Liver (tissue), 9 donors: ENCODE results near the gene CREB5. TPM values are rescaled to one million over a fixed set of nuclear protein-coding genes. Genes with fewer than 3 reads are reported as not detected.

ENCODE experiments used
- DNase-seq: peaks from one replicate; pipeline ENCODE4 v3.0.0-alpha.2; 2017; ENCODE audit warnings: low spot score
- H3K27ac ChIP-seq, 2 donors: one replicate each; pipeline ENCODE4 v1.7.0; 2013; ENCODE audit warnings: inconsistent platforms in 2 of 2, low read length in 2 of 2, control low read depth in 1 of 2, low read depth in 1 of 2, mild to moderate bottlenecking in 1 of 2
- H3K27me3 ChIP-seq, 4 donors: one replicate each; pipeline versions ENCODE4 v1.6.1 to v1.7.0; 2013; ENCODE audit warnings: low read length in 3 of 4, inconsistent platforms in 1 of 4, mild to moderate bottlenecking in 1 of 4, moderate library complexity in 1 of 4; ENCODE audit not compliant: control insufficient read depth in 4 of 4, insufficient read depth in 4 of 4
- H3K36me3 ChIP-seq, 4 donors: one replicate each; pipeline versions ENCODE4 v1.6.1 to v1.7.0; 2013; ENCODE audit warnings: low read length in 3 of 4, mild to moderate bottlenecking in 3 of 4, low read depth in 1 of 4, moderate library complexity in 1 of 4; ENCODE audit not compliant: control insufficient read depth in 4 of 4, insufficient read depth in 3 of 4
- H3K4me1 ChIP-seq, 4 donors: one replicate each; pipeline versions ENCODE4 v1.6.1 to v1.7.0; 2013; ENCODE audit warnings: low read length in 3 of 4, mild to moderate bottlenecking in 3 of 4, moderate library complexity in 1 of 4; ENCODE audit not compliant: control insufficient read depth in 4 of 4, insufficient read depth in 4 of 4
- H3K4me3 ChIP-seq, 3 donors: one replicate each; pipeline versions ENCODE4 v1.6.1 to v1.7.0; 2013; ENCODE audit warnings: low read length in 3 of 3, control low read depth in 1 of 3, low read depth in 1 of 3, mild to moderate bottlenecking in 1 of 3
- H3K9ac ChIP-seq, 2 donors: one replicate each; pipeline ENCODE4 v1.7.0; 2013; ENCODE audit warnings: low read length in 2 of 2, mild to moderate bottlenecking in 2 of 2, moderate library complexity in 2 of 2, control low read depth in 1 of 2, low read depth in 1 of 2
- H3K9me3 ChIP-seq, 4 donors: one replicate each; pipeline versions ENCODE4 v1.6.1 to v1.7.0; 2013; ENCODE audit warnings: low read length in 3 of 4; ENCODE audit not compliant: control insufficient read depth in 4 of 4
- EGR1 ChIP-seq, 2 donors: IDR thresholded peaks; 2 replicates each; pipeline ENCODE4 v1.6.1; 2016 to 2018; ENCODE audit warnings: antibody characterized with exemption in 2 of 2, low read depth in 2 of 2
- FOXA1 ChIP-seq: IDR thresholded peaks from 2 replicates; pipeline ENCODE4 v1.6.1; 2016; ENCODE audit warnings: antibody characterized with exemption
- FOXA2 ChIP-seq: IDR thresholded peaks from 2 replicates; pipeline ENCODE4 v1.6.1; 2016; ENCODE audit warnings: antibody characterized with exemption
- GABPA ChIP-seq, 2 donors: IDR thresholded peaks in 1 of 2; conservative IDR thresholded peaks in 1 of 2; 2 replicates each; pipeline ENCODE4 v1.6.1; 2016; ENCODE audit warnings: antibody characterized with exemption in 2 of 2, mild to moderate bottlenecking in 1 of 2, moderate library complexity in 1 of 2
- HNF4A ChIP-seq, 2 donors: conservative IDR thresholded peaks; 2 replicates each; pipeline ENCODE4 v1.6.1; 2016; ENCODE audit warnings: antibody characterized with exemption in 2 of 2, mild to moderate bottlenecking in 2 of 2
- HNF4G ChIP-seq: IDR thresholded peaks from 2 replicates; pipeline ENCODE4 v1.6.1; 2016; ENCODE audit warnings: antibody characterized with exemption
- JUND ChIP-seq, 2 donors: IDR thresholded peaks; 2 replicates each; pipeline ENCODE4 v1.6.1; 2016; ENCODE audit warnings: antibody characterized with exemption in 2 of 2
- NR2F2 ChIP-seq: IDR thresholded peaks from 2 replicates; pipeline ENCODE4 v1.6.1; 2016; ENCODE audit warnings: antibody characterized with exemption
- RAD21 ChIP-seq, 2 donors: IDR thresholded peaks; 2 replicates each; pipeline ENCODE4 v1.6.1; 2016; ENCODE audit warnings: antibody characterized with exemption in 2 of 2, mild to moderate bottlenecking in 2 of 2
- RXRA ChIP-seq, 2 donors: IDR thresholded peaks; 2 replicates each; pipeline ENCODE4 v1.6.1; 2017 to 2018; ENCODE audit warnings: antibody characterized with exemption in 2 of 2, mild to moderate bottlenecking in 1 of 2
- SP1 ChIP-seq: IDR thresholded peaks from 2 replicates; pipeline ENCODE4 v1.6.1; 2018; ENCODE audit warnings: antibody characterized with exemption, mild to moderate bottlenecking
- TAF1 ChIP-seq: conservative IDR thresholded peaks from 2 replicates; pipeline ENCODE4 v1.6.1; 2016; ENCODE audit warnings: antibody characterized with exemption, mild to moderate bottlenecking
- YY1 ChIP-seq: IDR thresholded peaks from 2 replicates; pipeline ENCODE4 v1.6.1; 2016; ENCODE audit warnings: antibody characterized with exemption, mild to moderate bottlenecking
- WGBS: extraction: QIAGEN DNeasy Blood & Tissue Kit; methylation state at CpG from one replicate; pipeline ENCODE4 v1.1.7; 2013; 5-methylcytosine and 5-hydroxymethylcytosine counted together
- polyA plus RNA-seq, 2 donors: library from polyadenylated mRNA; stranded (reverse) in 1 of 2; unstranded in 1 of 2; fragments of 200-250 nt in 1 of 2; fragments of >200 nt in 1 of 2; fragmentation: Nextera tagmentation in 1 of 2; extraction: Ambion mirVana in 1 of 2; gene quantifications; one replicate each; pipeline versions ENCODE4 v1.2.1 to v1.2.3, GENCODE V29; 2013 to 2015
- total RNA-seq, 2 donors: library from RNA; depleted of rRNA; stranded (reverse); fragments of >200 nt; gene quantifications; one replicate each; pipeline ENCODE4 v1.2.3, GENCODE V29; 2014
- TF ChIP-seq, protein P1 (sequence below): IDR thresholded peaks from 2 replicates; pipeline ENCODE4 v1.6.1; 2016; ENCODE audit warnings: antibody characterized with exemption
- TF ChIP-seq, protein P2 (sequence below): IDR thresholded peaks from 2 replicates; pipeline ENCODE4 v1.6.1; 2016; ENCODE audit warnings: antibody characterized with exemption
- TF ChIP-seq, protein P3 (sequence below): fragments of 150-350 bp; IDR thresholded peaks from 2 replicates; pipeline ENCODE4 v1.5.1; 2017; ENCODE audit warnings: improper control_type of control experiment, low read depth, low read length; ENCODE audit not compliant: missing input control
- TF ChIP-seq, protein P4 (sequence below): IDR thresholded peaks from 2 replicates; pipeline ENCODE4 v1.6.1; 2016; ENCODE audit warnings: antibody characterized with exemption
- donor health status: healthy.
- donor health status: healthy.
- donor health status: healthy.
- donor health status: healthy.
- donor health status: healthy.

CREB5 gene
- total and polyA plus RNA-seq, 4 donors, result 0.25 to 0.92 (median 0.67) TPM

DNA sequence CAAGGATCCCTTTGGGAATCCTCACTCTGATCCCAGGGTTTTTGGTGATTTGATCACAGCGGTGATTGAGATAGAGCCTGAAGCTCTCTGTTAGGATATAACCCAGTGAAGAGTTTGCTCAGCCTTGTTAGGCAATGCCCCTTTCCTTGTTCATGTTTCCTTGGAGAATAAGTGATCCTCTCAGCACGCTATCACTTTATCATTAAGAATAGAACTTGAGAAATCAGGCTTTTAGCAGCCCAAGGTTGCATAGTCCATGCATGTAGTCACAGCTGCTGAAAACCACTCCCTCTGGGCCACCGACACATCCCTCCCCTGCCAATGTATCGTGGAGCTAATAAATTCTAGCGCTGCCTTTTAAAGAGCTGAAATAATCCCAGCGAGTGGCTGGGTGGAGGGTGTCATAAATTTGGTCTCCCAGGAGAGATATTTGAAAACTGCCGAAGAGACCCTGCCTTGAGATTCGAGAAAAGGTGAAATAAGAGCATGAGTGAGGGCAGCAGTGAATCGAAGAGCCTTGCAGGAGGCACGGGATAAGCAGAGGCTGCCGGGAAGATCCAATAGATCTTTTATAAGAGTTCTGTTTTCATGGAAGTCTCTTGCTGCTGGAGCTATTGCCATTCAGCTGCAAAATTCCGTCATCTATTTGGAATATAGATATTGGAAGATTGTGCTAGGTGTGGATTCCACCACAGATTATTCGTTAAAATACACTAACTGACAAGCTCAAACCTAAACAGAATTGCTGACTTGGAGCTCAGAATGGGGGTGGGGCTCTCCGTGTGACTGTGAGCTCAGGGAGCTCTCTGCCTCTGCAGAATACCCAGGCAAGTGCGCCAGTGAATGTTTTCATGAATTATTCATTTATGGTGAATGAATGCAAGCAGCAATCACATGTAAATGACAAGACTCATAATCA, 296.0 kb downstream of the CREB5 start:
- Histone ChIP-seq H3K4me1 (no peaks in the 10 kb centered on the region), H3K27me3 (peaks cover 0 to 8% (median 0%) of the 10 kb centered on the region in 4 donors), H3K27ac (no peak overlapping the region), H3K9ac (no peak overlapping the region), H3K36me3 (no peaks in the 10 kb centered on the region), H3K4me3 (no peak overlapping the region), H3K9me3 (peaks cover 0 to 4% (median 0%) of the 10 kb centered on the region in 4 donors)
- TF ChIP-seq FOXA2, result no peak
- no peak for TF ChIP-seq GABPA (IDR thresholded peaks at IDR 0.05 in 1 of 2, conservative IDR thresholded peaks at IDR 0.05 in 1 of 2)
- TF ChIP-seq, protein P1, sequence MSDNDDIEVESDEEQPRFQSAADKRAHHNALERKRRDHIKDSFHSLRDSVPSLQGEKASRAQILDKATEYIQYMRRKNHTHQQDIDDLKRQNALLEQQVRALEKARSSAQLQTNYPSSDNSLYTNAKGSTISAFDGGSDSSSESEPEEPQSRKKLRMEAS, result no peak
- TF ChIP-seq HNF4A (conservative IDR thresholded peaks at IDR 0.05), result no peak
- TF ChIP-seq SP1, result no peak
- TF ChIP-seq NR2F2, result no peak
- TF ChIP-seq YY1, result no peak
- TF ChIP-seq, protein P2, sequence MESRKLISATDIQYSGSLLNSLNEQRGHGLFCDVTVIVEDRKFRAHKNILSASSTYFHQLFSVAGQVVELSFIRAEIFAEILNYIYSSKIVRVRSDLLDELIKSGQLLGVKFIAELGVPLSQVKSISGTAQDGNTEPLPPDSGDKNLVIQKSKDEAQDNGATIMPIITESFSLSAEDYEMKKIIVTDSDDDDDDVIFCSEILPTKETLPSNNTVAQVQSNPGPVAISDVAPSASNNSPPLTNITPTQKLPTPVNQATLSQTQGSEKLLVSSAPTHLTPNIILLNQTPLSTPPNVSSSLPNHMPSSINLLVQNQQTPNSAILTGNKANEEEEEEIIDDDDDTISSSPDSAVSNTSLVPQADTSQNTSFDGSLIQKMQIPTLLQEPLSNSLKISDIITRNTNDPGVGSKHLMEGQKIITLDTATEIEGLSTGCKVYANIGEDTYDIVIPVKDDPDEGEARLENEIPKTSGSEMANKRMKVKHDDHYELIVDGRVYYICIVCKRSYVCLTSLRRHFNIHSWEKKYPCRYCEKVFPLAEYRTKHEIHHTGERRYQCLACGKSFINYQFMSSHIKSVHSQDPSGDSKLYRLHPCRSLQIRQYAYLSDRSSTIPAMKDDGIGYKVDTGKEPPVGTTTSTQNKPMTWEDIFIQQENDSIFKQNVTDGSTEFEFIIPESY, result no peak
- no peak for TF ChIP-seq TAF1
- no peak for TF ChIP-seq RXRA (IDR thresholded peaks at IDR 0.05)
- TF ChIP-seq FOXA1, result no peak
- no peak for TF ChIP-seq JUND (IDR thresholded peaks at IDR 0.05)
- 66% methylated on average over 15 of the region's 15 CpGs for WGBS
- DNase-seq, result no peak

DNA sequence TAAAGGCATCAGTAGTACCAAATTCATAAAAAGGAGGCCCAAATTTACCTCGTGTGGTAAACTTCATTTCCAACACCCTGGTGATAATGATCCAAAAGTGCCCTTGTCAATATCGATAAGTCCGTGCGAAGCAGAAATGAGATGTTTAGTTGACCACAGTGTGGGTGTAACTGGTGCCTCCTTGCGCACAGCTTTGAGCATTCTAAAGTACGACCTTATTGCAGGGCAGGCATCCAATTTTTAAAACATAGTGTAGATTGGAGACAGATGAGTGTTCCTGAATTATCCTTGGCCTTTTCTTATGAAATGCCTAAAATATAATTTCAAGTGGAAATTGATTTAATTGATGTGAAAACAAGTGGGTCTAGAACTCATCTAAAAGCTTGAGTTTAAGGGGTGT, 297.4 kb downstream of the CREB5 start:
- Histone ChIP-seq H3K27me3 (peaks cover 0 to 8% (median under 1%) of the 10 kb centered on the region in 4 donors), H3K4me3 (no peak overlapping the region), H3K4me1 (no peaks in the 10 kb centered on the region), H3K36me3 (no peaks in the 10 kb centered on the region), H3K27ac (no peak overlapping the region), H3K9me3 (no peaks in the 10 kb centered on the region), H3K9ac (no peak overlapping the region)
- 88% methylated on average over 6 of the region's 6 CpGs for WGBS
- DNase-seq, result no peak
- TF ChIP-seq SP1, result no peak
- TF ChIP-seq, protein P1, result no peak
- TF ChIP-seq FOXA1, result no peak

DNA sequence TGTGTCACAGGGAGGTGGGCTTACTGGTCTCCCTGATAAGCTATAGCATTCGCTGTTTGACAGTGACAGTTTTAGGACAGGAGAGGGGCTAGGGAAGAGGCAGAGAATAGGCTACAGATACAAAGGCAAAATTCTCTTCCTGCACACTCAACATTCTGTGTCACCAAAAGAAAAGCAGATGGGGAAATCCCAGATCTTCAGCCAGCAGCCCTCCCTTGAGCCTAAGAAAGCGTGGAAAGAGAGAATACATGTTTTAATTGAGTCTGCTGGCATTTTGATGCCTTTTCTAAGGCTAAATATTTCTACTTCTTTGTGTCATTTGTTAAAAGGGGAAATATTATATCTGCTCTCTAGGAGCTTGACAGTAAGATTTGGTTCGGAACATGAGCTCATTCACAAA, 298.8 kb downstream of the CREB5 start:
- Histone ChIP-seq H3K36me3 (no peaks in the 10 kb centered on the region), H3K4me3 (no peak overlapping the region), H3K27ac (no peak overlapping the region), H3K4me1 (no peaks in the 10 kb centered on the region), H3K9ac (no peak overlapping the region), H3K27me3 (peaks cover 0 to 5% (median under 1%) of the 10 kb centered on the region in 4 donors), H3K9me3 (no peaks in the 10 kb centered on the region)
- no peak for DNase-seq
- WGBS, result 92% methylated on average over 3 of the region's 3 CpGs
- TF ChIP-seq TAF1 (no peak), JUND (IDR thresholded peaks at IDR 0.05) (no peak), FOXA1 (no peak), YY1 (no peak), HNF4A (conservative IDR thresholded peaks at IDR 0.05) (no peak), RXRA (IDR thresholded peaks at IDR 0.05) (no peak), EGR1 (IDR thresholded peaks at IDR 0.05; ENCODE audit: low read depth in 2 of 2) (no peak), HNF4G (no peak), RAD21 (IDR thresholded peaks at IDR 0.05) (no peak)
- TF ChIP-seq, protein P3, sequence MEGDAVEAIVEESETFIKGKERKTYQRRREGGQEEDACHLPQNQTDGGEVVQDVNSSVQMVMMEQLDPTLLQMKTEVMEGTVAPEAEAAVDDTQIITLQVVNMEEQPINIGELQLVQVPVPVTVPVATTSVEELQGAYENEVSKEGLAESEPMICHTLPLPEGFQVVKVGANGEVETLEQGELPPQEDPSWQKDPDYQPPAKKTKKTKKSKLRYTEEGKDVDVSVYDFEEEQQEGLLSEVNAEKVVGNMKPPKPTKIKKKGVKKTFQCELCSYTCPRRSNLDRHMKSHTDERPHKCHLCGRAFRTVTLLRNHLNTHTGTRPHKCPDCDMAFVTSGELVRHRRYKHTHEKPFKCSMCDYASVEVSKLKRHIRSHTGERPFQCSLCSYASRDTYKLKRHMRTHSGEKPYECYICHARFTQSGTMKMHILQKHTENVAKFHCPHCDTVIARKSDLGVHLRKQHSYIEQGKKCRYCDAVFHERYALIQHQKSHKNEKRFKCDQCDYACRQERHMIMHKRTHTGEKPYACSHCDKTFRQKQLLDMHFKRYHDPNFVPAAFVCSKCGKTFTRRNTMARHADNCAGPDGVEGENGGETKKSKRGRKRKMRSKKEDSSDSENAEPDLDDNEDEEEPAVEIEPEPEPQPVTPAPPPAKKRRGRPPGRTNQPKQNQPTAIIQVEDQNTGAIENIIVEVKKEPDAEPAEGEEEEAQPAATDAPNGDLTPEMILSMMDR, result no peak
- TF ChIP-seq, protein P2, result no peak
- TF ChIP-seq, protein P4, sequence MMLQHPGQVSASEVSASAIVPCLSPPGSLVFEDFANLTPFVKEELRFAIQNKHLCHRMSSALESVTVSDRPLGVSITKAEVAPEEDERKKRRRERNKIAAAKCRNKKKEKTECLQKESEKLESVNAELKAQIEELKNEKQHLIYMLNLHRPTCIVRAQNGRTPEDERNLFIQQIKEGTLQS, result no peak
- TF ChIP-seq, protein P1, result no peak
